Body of pancreas (tissue), 4 donors: ENCODE data around the gene KTN1. TPM values are rescaled to one million over a fixed set of nuclear protein-coding genes. Genes with fewer than 3 reads are reported as not detected.

Source experiments
- ATAC-seq: fragments of 150-250 bp; one replicate; pipeline ENCODE4 v1.9.1; 2016
- DNase-seq, 4 donors: peaks; one replicate each; pipeline ENCODE4 v3.0.0-alpha.2; 2019
- H3K27ac ChIP-seq, 4 donors: fragments of 200-600 bp; sonication (generic); 1 replicate in 3 of 4; 2 replicates in 1 of 4; pipeline versions ENCODE4 v1.5.1 to v1.6.1; 2016 to 2019; ENCODE audit warnings: mild to moderate bottlenecking in 1 of 4, mixed read lengths in 1 of 4, moderate library complexity in 1 of 4
- H3K27me3 ChIP-seq, 2 donors: fragments of 200-600 bp; sonication (generic); one replicate each; pipeline ENCODE4 v1.6.0; 2016; ENCODE audit warnings: mild to moderate bottlenecking in 1 of 2
- H3K36me3 ChIP-seq, 2 donors: fragments of 200-600 bp; sonication (generic); replicated peaks in 1 of 2; 2 replicates each; pipeline ENCODE4 v1.5.1; 2016; ENCODE audit warnings: low read depth in 2 of 2; ENCODE audit not compliant: insufficient read depth in 1 of 2
- H3K4me1 ChIP-seq: fragments of 200-600 bp; sonication (generic); one replicate; pipeline ENCODE4 v1.6.0; 2016
- H3K4me3 ChIP-seq, 2 donors: fragments of 200-600 bp; sonication (generic); 1 replicate in 1 of 2; 2 replicates in 1 of 2; pipeline ENCODE4 v1.5.1; 2016 to 2019
- H3K9me3 ChIP-seq, 3 donors: fragments of 200-600 bp; sonication (generic); 1 replicate in 2 of 3; 2 replicates in 1 of 3; pipeline ENCODE4 v1.5.1; 2016
- CTCF ChIP-seq, 7 experiments: fragments of 450-650 bp in 4 of 7; fragments of 200-600 bp in 3 of 7; sonication (generic) in 3 of 7; IDR thresholded peaks; one replicate each; pipeline ENCODE4 v1.5.1; 2016 to 2019; ENCODE audit warnings: antibody characterized with exemption in 7 of 7
- POLR2A ChIP-seq, 3 donors: fragments of 450-650 bp; IDR thresholded peaks; one replicate each; pipeline ENCODE4 v1.6.1; 2016; ENCODE audit warnings: antibody characterized with exemption in 3 of 3, mild to moderate bottlenecking in 2 of 3
- WGBS, 2 donors: methylation state at CpG; one replicate each; pipeline ENCODE4 v1.1.5; 2017; 5-methylcytosine and 5-hydroxymethylcytosine counted together
- intact Hi-C: fragments of 100-400 bp; cut with DNase I; formaldehyde crosslinking; loops from one replicate; pipeline ENCODE4 v1.15.1; 2023
- total RNA-seq, 2 donors: library from RNA; depleted of rRNA; stranded (reverse); fragments of >200 nt; gene quantifications; one replicate each; pipeline ENCODE4 v1.1.0, GENCODE V29; 2016

KTN1 gene
- total RNA-seq, 2 donors from 2014 or later = 57.0 to 91.8 TPM

GRCh38 chr14:55681096-55681495 lies 101.1 kb downstream of the KTN1 start:
- intact Hi-C loops = no loop called here
- ATAC-seq (no peak), DNase-seq (no peak)
- H3K27me3 ChIP-seq = no peaks in the 10 kb centered on the region
- no peak overlapping the region for H3K4me3 ChIP-seq
- TF ChIP-seq CTCF (IDR thresholded peaks at IDR 0.05) = no peak
- no peak for TF ChIP-seq POLR2A (IDR thresholded peaks at IDR 0.05)
- peaks cover 6 to 22% of the 10 kb centered on the region in 2 donors for H3K36me3 ChIP-seq
- no peaks in the 10 kb centered on the region for H3K9me3 ChIP-seq
- H3K27ac ChIP-seq = no peak overlapping the region
- 91 to 98% methylated on average over 2 of the region's 2 CpGs for WGBS, 2 donors
- no peaks in the 10 kb centered on the region for H3K4me1 ChIP-seq

- Histone ChIP-seq H3K36me3 (peaks cover 0 to 9% of the 10 kb centered on the region in 2 donors), H3K27me3 (no peaks in the 10 kb centered on the region), H3K9me3 (no peaks in the 10 kb centered on the region), H3K4me1 (no peaks in the 10 kb centered on the region), H3K4me3 (no peak overlapping the region), H3K27ac (no peak overlapping the region)
- DNase-seq (no peak), ATAC-seq (no peak)
- TF ChIP-seq POLR2A (IDR thresholded peaks at IDR 0.05) (no peak), CTCF (IDR thresholded peaks at IDR 0.05) (no peak)
- intact Hi-C loops = no loop called here
- 93 to 99% methylated on average over 8 of the region's 8 CpGs for WGBS, 2 donors
Observed at GRCh38 chr14:55684956-55685584, 105.1 kb downstream of the KTN1 start.

GRCh38 chr14:55686713-55687112 lies 106.7 kb downstream of the KTN1 start:
- Histone ChIP-seq H3K4me3 (no peak overlapping the region), H3K36me3 (peaks cover 0 to 2% of the 10 kb centered on the region in 2 donors), H3K9me3 (no peaks in the 10 kb centered on the region), H3K27me3 (no peaks in the 10 kb centered on the region), H3K4me1 (no peaks in the 10 kb centered on the region), H3K27ac (no peak overlapping the region)
- 90 to 94% methylated on average over 7 of the region's 7 CpGs for WGBS, 2 donors
- intact Hi-C loops = no loop called here
- no peak for DNase-seq
- ATAC-seq = no peak
- TF ChIP-seq POLR2A (IDR thresholded peaks at IDR 0.05) = no peak
- TF ChIP-seq CTCF (IDR thresholded peaks at IDR 0.05) = no peak

GRCh38 chr14:55688566-55688965 lies 108.6 kb downstream of the KTN1 start:
- no peak for ATAC-seq
- intact Hi-C loops = no loop called here
- 85 to 87% methylated on average over 2 of the region's 2 CpGs for WGBS, 2 donors
- H3K4me3 ChIP-seq = no peak overlapping the region
- no peak for DNase-seq
- TF ChIP-seq CTCF (IDR thresholded peaks at IDR 0.05) (no peak), POLR2A (IDR thresholded peaks at IDR 0.05) (no peak)
- peaks cover 0 to 2% of the 10 kb centered on the region in 2 donors for H3K36me3 ChIP-seq
- H3K27ac ChIP-seq = no peak overlapping the region
- no peaks in the 10 kb centered on the region for H3K4me1 ChIP-seq
- no peaks in the 10 kb centered on the region for H3K9me3 ChIP-seq
- H3K27me3 ChIP-seq = no peaks in the 10 kb centered on the region
